ENCODE measurements around the gene UBIAD1. TPM values are rescaled to one million over a fixed set of nuclear protein-coding genes. Genes with fewer than 3 reads are reported as not detected.

Gene UBIAD1
- 12.9 and 14.5 TPM in 2 replicates for total RNA-seq

GRCh38 chr1:11272832-11273594, at the start of gene UBIAD1:
TSS of gene UBIAD1 (plus strand) at chr1:11273198. CDS start at chr1:11273532, 334 bp downstream.

GRCh38 chr1:11262171-11263049, 10.6 kb upstream of the UBIAD1 start, which contains the start of gene MTOR:
TSS of gene MTOR (minus strand) at chr1:11262551. CDS start at chr1:11259409, 3,142 bp downstream.

Small RNA genes within 50 kb of the gene (small RNA-seq; reads per million reads assigned to genes)
- gene RNU6-291P (not detected), gene RPL39P6 (not detected)

Other genes starting within 250 kb of the UBIAD1 start
- gene MASP2, start 226.0 kb upstream of the UBIAD1 start, total RNA-seq, result 0.20 TPM in 1 of 2 replicates, not detected in the other
- 41.2 and 45.7 TPM in 2 replicates for gene SRM, start 213.2 kb upstream of the UBIAD1 start, total RNA-seq
- gene EXOSC10, start 173.3 kb upstream of the UBIAD1 start, total RNA-seq, result 55.9 and 66.3 TPM in 2 replicates
- not detected in 2 replicates for gene ANGPTL7, start 83.8 kb upstream of the UBIAD1 start, total RNA-seq
- 33.1 and 45.5 TPM in 2 replicates for gene MTOR, start 10.6 kb upstream of the UBIAD1 start, total RNA-seq
- gene DISP3, start 206.0 kb downstream of the UBIAD1 start, total RNA-seq, result under 0.01 TPM in 1 of 2 replicates, not detected in the other